HUES64 (cell line): ENCODE data around the gene ADIPOR2.

ENCODE experiments used
- H3K27ac ChIP-seq: 2 replicates; pipeline ENCODE4 v1.7.0; 2013; ENCODE audit warnings: low read depth, low read length, inconsistent platforms
- H3K27me3 ChIP-seq: 2 replicates; pipeline ENCODE4 v1.6.1; 2013; ENCODE audit warnings: mild to moderate bottlenecking, low read length; ENCODE audit not compliant: insufficient read depth
- H3K36me3 ChIP-seq: 2 replicates; pipeline ENCODE4 v1.6.1; 2013; ENCODE audit warnings: mild to moderate bottlenecking, low read length; ENCODE audit not compliant: insufficient read depth
- H3K4me1 ChIP-seq: 2 replicates; pipeline ENCODE4 v1.6.1; 2013; ENCODE audit warnings: mild to moderate bottlenecking, low read length, moderate library complexity; ENCODE audit not compliant: insufficient read depth
- H3K4me3 ChIP-seq: 2 replicates; pipeline ENCODE4 v1.5.1; 2013; ENCODE audit warnings: mild to moderate bottlenecking, low read length, moderate library complexity
- H3K9ac ChIP-seq: 2 replicates; pipeline ENCODE4 v1.6.1; 2013; ENCODE audit warnings: mild to moderate bottlenecking, low read depth, low read length
- H3K9me3 ChIP-seq: 2 replicates; pipeline ENCODE4 v1.6.1; 2013; ENCODE audit warnings: low read depth, low read length; ENCODE audit not compliant: insufficient read depth
- WGBS: fragments of 150-250, 120-280 bp; methylation state at CpG from one replicate; pipeline ENCODE4 v1.1.7; 2013; ENCODE audit warnings: missing lambda C conversion rate; 5-methylcytosine and 5-hydroxymethylcytosine counted together

ADIPOR2 gene

DNA sequence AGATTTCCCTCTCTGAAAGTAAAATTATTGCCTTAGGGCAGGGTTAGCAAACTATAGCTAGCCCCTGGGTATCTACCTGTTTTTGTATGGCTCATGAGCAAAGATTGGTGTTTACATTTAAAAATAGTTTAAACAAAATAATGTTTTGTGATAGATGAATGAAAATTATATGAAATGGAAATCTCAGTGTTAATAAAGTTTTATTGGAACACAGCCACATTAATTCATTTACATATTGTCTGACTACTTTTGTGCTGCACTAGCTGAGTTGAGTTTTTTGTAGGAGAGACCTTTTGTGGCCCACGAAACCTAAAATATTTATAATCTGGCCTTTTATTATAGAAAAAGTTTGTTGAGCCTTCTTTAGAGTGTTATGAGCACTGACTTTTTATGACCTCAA lies 48.5 kb downstream of the ADIPOR2 start:
- Histone ChIP-seq H3K36me3 (no peaks in the 10 kb centered on the region), H3K4me1 (peaks cover 7% of the 10 kb centered on the region; the same call in 1 of the 2 replicates), H3K4me3 (no peak overlapping the region), H3K9me3 (no peaks in the 10 kb centered on the region), H3K9ac (no peak overlapping the region), H3K27ac (no peak overlapping the region), H3K27me3 (no peaks in the 10 kb centered on the region)
- no CpG with 5 or more reads among the region's 1 CpG for WGBS

GRCh38 chr12:1740161-1740948 lies 49.5 kb downstream of the ADIPOR2 start:
- Histone ChIP-seq H3K4me1 (peaks cover 14% of the 10 kb centered on the region), H3K27me3 (no peaks in the 10 kb centered on the region), H3K4me3 (no peak overlapping the region), H3K9me3 (no peaks in the 10 kb centered on the region), H3K9ac (no peak overlapping the region), H3K27ac (no peak overlapping the region), H3K36me3 (no peaks in the 10 kb centered on the region)
- WGBS = 87% methylated on average over 5 of the region's 5 CpGs

DNA sequence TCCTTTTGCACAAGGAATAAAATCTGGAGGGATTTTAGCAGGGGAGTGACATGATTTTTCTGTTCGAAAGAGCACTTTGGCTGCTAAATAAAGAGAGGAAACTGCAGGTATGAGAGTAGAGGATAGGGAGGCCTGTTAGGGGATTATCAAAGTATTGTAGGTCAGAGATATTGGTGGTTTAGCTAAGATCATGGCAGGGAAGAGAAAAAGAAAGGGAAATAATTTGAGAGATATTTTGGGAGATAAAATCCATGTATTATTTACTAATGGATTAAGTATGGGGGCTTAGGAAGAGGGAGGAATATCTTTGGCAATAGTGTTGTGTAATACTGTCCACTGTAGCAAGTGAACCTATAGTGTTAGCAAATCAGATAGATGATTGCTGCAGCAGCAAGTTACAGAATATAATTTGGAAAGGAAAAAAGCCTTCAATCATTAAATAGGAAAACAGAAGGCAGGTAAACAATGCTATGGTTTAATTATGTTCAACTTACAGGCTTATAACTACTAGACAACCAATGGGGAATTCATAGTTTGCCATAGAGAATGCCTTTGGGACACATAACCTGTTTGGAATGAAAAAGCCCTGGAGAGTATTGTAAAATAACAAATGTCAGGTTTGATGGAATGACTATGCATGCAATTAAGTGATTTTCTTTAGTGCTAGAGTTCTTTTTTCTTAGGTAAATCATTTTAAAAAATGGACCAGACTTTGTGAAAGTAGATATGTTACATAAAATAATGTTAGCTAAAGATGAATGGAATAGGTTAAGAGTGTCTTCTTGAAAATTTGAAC lies 50.5 kb downstream of the ADIPOR2 start:
- H3K27me3 ChIP-seq = no peaks in the 10 kb centered on the region
- H3K9ac ChIP-seq = no peak overlapping the region
- H3K36me3 ChIP-seq = 0 out of 2 replicates have a peak, but pooled peaks cover under 1% of the 10 kb centered on the region
- no peak overlapping the region for H3K4me3 ChIP-seq
- H3K4me1 ChIP-seq = peaks cover 18% of the 10 kb centered on the region
- H3K9me3 ChIP-seq = no peaks in the 10 kb centered on the region
- WGBS = 0% methylated on average over 1 of the region's 1 CpG
- H3K27ac ChIP-seq = no peak overlapping the region

GRCh38 chr12:1744932-1745331 lies 54.1 kb downstream of the ADIPOR2 start:
- Histone ChIP-seq H3K36me3 (peaks cover 12% of the 10 kb centered on the region; the same call in 1 of the 2 replicates), H3K4me1 (peaks cover 13% of the 10 kb centered on the region), H3K9ac (no peak overlapping the region), H3K9me3 (peaks cover 11% of the 10 kb centered on the region), H3K4me3 (no peak overlapping the region), H3K27me3 (no peaks in the 10 kb centered on the region), H3K27ac (peak overlapping the region; percentile 51; the same call in 1 of the 2 replicates)
- WGBS = 65% methylated on average over 2 of the region's 2 CpGs

GRCh38 chr12:1747609-1748008 lies 56.7 kb downstream of the ADIPOR2 start:
- Histone ChIP-seq H3K27ac (no peak overlapping the region), H3K9me3 (peaks cover 11% of the 10 kb centered on the region), H3K4me1 (peaks cover 11% of the 10 kb centered on the region), H3K36me3 (peaks cover 12% of the 10 kb centered on the region; the same call in 1 of the 2 replicates), H3K4me3 (no peak overlapping the region), H3K27me3 (no peaks in the 10 kb centered on the region), H3K9ac (no peak overlapping the region)
- 90% methylated on average over 2 of the region's 2 CpGs for WGBS

GRCh38 chr12:1749019-1749418 lies 58.1 kb downstream of the ADIPOR2 start:
- H3K4me3 ChIP-seq = no peak overlapping the region
- WGBS = 93% methylated on average over 4 of the region's 5 CpGs
- H3K27me3 ChIP-seq = no peaks in the 10 kb centered on the region
- H3K9ac ChIP-seq = no peak overlapping the region
- peaks cover 13% of the 10 kb centered on the region for H3K36me3 ChIP-seq
- peaks cover 11% of the 10 kb centered on the region for H3K9me3 ChIP-seq
- H3K27ac ChIP-seq = no peak overlapping the region
- H3K4me1 ChIP-seq = peaks cover 11% of the 10 kb centered on the region

- peaks cover 11% of the 10 kb centered on the region for H3K9me3 ChIP-seq
- H3K36me3 ChIP-seq = peaks cover 19% of the 10 kb centered on the region
- H3K27me3 ChIP-seq = no peaks in the 10 kb centered on the region
- H3K9ac ChIP-seq = no peak overlapping the region
- H3K4me3 ChIP-seq = no peak overlapping the region
- H3K4me1 ChIP-seq = peaks cover 4% of the 10 kb centered on the region; the same call in 1 of the 2 replicates
- H3K27ac ChIP-seq = no peak overlapping the region
- 91% methylated on average over 3 of the region's 3 CpGs for WGBS
These were observed 59.4 kb downstream of the ADIPOR2 start for GRCh38 chr12:1750300-1750699.

- Histone ChIP-seq H3K9me3 (no peaks in the 10 kb centered on the region), H3K4me1 (peaks cover 10% of the 10 kb centered on the region; the same call in 1 of the 2 replicates), H3K9ac (no peak overlapping the region), H3K4me3 (no peak overlapping the region), H3K27ac (no peak overlapping the region), H3K36me3 (peaks cover 37% of the 10 kb centered on the region), H3K27me3 (no peaks in the 10 kb centered on the region)
- WGBS = 95% methylated on average over 2 of the region's 2 CpGs
These were observed 67.5 kb downstream of the ADIPOR2 start for GRCh38 chr12:1758376-1758775.

DNA sequence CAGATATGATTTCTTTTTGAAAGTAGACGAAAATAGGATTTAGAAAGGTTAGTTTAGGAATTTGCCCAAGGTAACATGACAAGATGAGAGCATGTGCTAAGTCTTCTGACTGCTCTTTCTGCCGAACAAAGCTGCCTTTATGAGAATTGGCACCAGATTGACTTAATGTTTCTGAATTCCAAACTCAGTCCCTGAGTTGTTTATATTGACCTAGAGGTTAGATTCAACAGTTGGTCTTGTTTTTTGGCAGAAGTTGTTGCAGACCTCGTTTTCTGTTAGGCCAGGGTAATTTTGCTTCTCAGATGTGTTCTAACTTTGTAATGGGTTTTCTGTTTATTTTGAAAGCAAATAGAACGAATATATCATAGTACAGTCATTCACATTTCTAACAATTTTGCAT lies 68.0 kb downstream of the ADIPOR2 start:
- Histone ChIP-seq H3K9ac (no peak overlapping the region), H3K27ac (no peak overlapping the region), H3K27me3 (no peaks in the 10 kb centered on the region), H3K4me1 (peaks cover 10% of the 10 kb centered on the region; the same call in 1 of the 2 replicates), H3K9me3 (no peaks in the 10 kb centered on the region), H3K36me3 (peaks cover 37% of the 10 kb centered on the region), H3K4me3 (no peak overlapping the region)
- WGBS = 85% methylated on average over 4 of the region's 4 CpGs

GRCh38 chr12:1760566-1761382 lies 69.9 kb downstream of the ADIPOR2 start:
- Histone ChIP-seq H3K4me1 (peaks cover 10% of the 10 kb centered on the region; the same call in 1 of the 2 replicates), H3K9ac (no peak overlapping the region), H3K27me3 (no peaks in the 10 kb centered on the region), H3K9me3 (no peaks in the 10 kb centered on the region), H3K27ac (no peak overlapping the region), H3K4me3 (no peak overlapping the region), H3K36me3 (peaks cover 25% of the 10 kb centered on the region)
- 96% methylated on average over 1 of the region's 2 CpGs for WGBS
